NOMO-1 treated with DMSO at 0.1 percent for 48 hours (cell line): ENCODE results near the gene BCKDHA.

Experiments used
- DNase-seq: peaks from one replicate; lab custom pipeline; 2025; ENCODE audit not compliant: unreplicated experiment; lab: John Stamatoyannopoulos, UW

BCKDHA gene

DNA sequence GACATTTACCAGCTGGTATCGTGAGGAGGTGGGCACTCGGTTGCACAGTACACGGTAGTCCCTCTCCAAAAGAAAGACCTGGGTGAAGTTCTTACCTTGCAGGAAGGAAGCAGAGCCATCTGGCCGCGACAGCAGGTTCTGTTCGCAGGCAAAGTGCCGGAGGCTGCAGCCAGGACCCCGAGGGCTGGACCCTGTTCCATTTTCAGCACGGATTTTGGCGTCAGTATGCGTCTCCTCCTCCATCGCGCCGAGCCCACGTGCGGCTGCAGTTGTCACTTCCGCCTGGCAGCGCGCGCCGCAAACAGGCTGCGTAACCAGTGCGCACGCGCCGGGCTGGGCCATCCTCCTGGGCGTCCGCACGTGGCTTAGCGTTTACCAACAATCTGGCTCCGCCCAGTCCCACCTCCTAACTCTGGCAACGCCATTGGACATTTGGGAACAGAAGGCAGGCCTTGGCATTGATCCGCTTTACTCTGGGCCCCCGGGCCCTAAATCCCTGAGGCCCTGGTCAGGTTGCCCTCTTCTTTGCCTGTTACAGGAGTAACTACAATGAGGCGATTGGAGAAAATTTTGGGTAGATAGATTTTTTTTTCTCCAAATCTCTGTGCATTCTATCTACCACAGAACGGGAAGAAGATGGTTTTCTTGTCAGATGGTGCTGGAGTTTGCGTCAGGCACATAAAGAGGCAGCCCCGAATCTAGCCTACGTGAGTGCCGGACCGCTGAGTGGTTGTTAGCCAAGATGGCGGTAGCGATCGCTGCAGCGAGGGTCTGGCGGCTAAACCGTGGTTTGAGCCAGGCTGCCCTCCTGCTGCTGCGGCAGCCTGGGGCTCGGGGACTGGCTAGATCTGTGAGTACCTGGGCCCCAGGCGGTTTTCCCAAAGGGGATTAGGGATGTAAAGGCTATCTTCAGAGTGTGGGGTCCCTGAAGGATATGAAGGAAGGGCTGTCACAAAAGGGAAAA is at the start of gene BCKDHA, which contains the start of gene EXOSC5:
TSS of gene BCKDHA (plus strand) at position 733 of the 964 bp plus-strand sequence. CDS start at position 743, 10 bp downstream.
TSS of gene EXOSC5 (minus strand) at position 274 of the 964 bp plus-strand sequence. CDS start at position 243, 31 bp downstream.
- DNase-seq = peak; percentile 100

DNA sequence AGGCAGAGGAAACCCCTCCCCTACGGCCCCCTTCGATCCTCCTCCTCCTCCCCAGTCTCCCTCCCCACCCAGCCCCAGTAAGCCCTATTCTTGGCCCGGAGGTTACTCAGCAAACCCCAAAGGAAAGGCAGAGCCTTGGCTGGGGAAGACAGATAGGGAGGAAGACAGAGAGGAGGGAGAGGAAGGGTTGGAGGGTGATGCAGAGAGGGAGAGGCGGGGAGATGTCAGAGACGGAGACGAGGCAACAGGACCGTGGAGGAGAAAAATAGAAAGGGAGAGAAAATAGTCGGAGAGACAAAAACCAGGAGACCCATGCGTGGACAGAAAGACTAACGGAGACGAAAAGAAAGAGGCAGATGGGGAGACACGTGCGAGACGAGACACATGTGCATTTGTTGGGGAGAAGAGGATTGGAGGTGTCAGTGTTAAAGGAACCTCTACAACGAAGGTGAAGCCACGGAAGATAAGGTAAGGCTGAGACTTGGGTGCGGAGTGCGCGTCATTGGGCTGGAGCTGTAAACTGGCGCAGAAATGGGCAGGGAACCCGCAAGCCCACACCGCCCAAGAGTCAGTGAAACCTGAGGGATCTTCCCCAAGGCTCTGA is 46.8 kb upstream of the BCKDHA start:
- DNase-seq = no peak

DNA sequence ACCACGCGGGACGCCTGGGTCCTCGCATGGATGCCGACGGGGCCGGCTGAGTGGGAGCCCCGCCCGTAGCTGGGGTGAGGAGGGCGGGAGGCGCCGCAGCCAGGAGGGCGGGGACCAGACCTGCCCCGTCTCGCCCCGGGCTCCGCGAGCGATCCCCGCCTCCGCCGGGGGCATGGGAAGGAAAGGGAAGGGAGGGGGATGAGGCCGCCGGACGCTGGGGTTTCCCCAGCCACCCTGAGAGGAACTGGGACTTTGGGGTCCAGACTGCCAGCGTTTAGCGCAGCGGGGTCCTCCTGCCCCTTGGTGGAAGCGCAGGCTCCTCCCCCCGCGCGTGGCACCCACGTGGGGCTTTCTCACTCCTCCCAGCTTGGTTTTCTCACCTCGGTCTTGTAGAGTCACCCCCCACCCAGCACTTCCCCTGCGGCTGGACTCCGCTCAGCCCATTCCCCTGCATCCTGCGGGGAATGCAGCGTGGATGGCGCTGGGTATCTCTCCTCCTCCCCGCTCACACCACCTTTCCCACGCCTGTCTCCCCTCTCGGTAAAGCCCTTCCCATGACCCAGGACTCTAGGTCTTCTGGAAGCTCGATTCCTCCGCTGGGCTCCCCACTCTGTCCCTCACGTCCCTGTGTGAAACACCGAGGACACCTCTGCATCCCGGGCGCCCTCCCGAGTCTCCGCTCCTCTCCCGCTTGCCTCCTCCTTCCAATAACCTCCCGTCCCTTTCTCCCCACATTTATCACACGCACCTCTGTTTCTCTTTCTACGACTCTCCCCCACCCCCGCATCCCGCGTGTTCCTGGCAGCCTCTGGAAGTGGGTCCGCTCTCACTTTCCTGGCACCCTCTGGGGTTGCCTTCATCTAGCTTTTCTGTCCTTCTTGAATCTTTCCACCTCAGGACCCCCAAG is 46.0 kb upstream of the BCKDHA start:
- peak; percentile 66 for DNase-seq

DNA sequence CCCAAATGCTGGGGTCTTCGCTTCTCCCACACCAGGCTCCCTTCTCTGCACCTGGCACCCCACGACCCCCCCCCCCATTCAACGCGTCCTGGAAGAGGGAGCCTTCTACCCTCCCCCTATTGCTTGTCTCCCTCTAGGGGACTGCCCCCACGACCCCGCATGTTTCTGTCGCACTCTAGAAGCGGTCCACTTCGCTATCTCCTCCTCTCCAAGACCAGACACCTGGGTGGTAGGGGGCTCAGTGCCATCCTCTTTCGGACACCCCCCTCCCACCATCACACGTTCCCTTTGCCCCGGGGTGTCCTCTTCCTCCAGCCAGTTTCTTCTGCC is 45.4 kb upstream of the BCKDHA start:
- no peak for DNase-seq

DNA sequence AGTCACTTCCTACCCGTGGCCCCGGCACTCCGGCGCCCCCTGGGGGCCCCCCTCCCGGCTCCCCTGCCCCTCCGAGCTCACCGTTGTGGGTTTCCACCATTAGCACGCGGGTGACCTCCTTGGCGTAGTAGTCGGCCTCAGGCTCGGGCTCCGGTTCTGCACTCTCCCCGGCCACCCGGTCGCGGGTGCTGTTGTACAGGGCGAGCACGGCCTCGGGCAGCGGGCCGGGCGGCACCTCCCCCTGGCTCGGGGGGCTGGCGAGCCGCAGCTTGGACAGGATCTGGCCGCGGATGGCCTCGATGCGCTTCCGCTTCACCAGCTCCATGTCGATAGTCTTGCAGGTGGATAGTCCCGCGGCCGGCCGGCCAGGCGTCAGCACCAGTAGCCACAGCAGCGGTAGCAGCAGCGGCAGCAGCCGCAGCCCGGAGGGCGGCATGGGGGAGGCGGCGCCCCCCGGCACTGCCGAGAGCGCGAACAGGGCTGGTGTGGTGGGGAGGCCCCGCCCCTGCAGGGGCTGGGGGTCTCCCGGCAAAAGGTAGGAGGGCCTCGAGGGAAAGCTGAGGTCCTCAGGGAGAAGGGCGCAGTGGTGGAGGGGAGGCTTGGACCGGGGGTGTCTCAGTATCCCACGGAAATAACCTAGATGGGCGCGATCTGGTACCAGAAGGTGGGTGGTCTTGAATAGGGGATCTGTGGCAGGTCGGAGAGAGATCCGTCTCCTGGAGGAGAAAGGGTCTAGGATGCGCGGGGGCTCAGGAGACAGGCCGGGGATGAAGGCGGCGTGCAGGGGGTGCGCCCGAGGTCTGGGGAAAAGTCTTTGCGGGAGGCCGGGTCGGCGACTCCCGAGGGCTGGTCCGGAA is 44.8 kb upstream of the BCKDHA start:
- DNase-seq = peak; percentile 61

DNA sequence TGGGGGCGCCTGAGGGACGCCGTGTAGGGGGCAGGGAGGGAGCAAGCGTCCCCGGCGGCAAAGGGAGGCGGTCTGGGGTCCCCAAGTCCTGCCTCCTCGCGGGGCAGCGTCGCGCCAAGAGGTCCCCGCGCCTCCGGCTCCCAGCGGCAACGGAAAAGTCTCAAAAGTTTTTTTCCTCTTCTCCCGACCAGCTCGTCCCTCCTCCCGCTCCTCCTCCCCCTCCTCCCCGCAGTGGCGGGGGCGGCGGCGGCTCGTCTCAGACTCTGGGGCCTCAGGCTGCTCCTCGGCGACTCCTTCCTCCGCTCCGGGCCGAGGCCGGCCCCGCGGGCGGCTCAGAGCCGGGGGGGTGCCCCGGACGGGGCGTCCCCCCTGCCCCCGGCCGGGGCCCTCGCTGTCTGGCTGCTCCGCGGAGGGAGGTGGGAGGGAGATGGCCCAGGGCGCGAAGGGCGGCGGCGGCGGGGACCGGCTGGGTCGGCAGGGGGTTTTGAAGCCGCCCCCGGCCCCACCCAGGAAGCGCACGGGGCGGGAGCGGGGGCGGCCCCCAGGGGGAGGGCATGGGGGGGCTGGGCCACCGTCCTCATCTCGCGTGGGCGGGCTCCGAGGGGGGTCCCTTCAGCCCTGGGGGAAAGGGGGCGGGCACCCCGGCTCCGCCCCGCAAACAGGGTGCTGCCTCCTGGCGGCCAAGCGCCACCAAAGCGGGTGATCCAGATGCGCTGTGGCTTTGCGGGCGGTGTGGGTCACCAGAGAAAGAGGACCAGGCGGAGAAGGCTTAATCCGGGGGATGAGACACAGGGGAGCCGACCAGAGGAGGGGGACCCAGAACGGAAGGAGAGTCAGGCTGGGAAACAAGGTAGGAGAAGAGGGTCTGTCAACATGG is 43.9 kb upstream of the BCKDHA start, which contains the start of gene TGFB1:
TSS of gene TGFB1 (minus strand) at position 457 of the 877 bp plus-strand sequence. CDS start 878 bp downstream, outside the sequence.
- peak; percentile 75 for DNase-seq

DNA sequence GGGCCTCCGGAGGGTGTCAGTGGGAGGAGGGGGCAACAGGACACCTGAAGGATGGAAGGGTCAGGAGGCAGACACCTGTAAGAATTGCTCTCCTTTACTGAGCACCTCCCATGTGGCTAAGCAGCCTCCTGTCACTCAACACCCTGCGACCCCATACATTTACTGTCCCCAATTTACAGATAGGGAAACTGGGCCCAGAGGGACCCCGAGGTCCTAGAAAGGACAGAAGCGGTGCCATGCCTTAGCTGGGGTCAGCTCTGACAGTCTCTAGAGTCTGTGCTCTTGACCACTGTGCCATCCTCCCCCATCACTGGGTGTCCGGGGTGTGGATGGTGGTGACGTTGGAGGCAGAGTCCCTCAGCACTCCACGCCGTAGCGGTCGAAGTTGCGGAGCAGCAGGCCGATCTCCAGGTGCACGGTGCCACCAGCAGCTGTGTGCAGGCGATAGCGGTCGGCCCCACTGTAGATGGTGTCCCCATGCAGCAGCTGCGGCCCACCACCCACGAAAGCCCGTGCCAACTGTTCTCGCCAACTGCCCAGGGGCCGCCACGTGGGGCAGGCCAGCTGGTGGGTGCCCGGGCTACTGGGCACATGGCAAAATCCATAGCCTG is 43.2 kb upstream of the BCKDHA start:
- DNase-seq = no peak

DNA sequence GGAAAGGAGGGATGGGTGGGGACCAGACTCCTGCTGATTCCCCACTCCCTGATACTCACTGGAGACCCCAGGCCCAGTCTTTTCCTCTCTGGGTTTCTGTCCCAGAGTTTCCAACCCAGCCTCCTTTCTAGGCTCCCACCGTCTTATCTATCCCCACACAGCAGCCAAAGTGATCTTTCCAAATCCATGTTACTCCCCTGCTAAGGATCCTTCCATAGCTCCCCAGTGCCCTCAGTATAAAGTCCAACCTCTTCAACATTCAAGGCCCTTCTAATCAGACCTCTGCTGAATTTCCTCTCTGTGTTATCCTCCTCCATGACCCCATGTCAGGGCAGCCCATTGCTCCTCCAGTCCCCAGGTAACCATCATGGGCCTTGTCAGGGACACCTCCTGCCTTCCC is 42.6 kb upstream of the BCKDHA start:
- DNase-seq = no peak

DNA sequence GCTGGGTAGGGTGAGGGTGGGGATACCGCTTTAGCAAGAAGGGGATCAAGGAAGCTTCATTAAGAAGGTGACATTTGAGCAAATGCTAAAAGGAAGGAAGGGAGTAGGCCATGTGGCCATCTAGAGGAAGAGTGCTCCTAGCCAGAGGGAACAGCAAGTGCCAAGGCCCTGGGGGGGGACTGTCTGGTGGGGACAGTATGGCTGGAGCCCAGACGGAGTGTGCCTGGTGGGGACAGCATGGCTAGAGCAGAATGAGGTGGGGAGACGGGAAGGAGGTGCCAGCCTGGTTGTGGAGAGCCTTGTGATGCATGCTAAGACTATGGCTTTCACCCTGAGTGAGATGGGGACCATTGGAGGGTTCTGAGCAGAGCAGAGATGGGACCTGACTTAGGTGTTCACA is 41.8 kb upstream of the BCKDHA start:
- no peak for DNase-seq

DNA sequence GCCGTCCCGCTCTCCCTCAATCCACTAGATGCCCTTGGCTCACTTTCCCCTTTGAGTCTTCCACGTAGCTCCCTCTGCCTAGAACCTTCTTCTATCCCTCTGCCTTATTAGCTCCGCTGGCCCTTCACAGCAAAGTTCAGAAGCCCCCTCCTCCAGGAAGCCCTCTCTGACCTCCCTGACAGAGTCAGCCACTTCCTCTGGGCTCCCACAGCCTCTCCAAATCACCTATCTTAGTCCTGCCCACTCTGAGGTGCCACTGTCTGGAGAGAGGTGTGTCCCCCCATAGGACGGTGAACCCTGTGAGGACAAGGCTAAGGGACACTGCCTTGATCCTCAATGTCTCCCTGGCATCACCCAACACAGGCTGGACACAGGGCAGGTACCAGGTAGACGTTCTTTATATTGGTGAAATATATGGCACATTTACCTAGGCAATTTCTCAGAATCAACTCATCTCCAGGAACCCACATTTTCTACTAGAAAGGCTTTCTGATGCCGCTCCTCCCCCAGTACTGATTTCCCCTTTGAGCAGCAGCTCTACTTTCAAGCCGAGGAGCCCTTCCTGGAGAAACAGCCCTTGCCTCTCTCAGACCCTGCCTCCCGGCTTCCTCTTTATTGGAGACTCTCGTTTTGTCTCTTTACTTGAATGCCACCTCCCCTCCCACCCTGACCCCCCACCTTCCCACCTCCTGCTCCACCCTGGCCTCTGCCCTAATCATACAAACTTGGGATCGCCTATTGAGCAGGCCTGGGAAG is 40.5 kb upstream of the BCKDHA start:
- no peak for DNase-seq

DNA sequence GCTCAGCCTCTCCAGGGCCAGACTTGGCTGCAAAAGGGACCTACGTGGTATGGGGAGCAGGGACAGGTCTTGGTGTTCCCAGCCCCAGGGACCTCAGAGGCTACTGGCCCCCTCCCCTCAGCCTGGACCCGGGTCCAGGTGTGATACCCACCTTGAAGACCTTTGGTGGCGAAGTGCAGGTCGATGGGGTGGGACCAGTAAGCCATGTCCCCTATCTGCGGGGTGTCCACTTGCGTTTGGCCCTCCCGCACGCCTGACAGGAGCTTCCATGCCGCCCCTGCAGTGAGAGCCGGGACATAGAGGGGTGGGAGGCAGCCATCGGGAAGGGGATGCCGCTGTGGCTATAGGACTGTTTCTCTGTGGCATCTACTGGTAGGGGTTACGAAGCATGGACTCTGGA is 39.9 kb upstream of the BCKDHA start:
- DNase-seq = no peak

DNA sequence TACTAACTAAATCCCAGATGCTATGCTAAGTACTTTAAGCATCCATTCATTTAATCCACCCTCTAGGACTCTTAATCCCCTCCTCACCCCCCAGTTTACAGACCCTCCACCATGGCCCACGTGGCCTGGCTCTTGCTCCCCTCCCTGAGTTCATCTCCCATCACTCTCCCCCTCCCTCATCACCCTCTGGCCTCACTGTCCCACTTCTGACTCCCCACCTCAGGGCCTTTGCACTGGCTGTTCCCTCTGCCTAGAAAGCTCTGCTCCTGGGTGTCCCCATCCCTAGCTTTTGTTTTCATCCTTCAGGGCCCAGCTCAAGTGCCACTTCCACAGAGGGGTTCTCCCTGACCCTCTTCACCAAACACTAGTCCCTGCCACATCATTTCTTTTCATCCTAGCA is 37.9 kb upstream of the BCKDHA start:
- DNase-seq = no peak

DNA sequence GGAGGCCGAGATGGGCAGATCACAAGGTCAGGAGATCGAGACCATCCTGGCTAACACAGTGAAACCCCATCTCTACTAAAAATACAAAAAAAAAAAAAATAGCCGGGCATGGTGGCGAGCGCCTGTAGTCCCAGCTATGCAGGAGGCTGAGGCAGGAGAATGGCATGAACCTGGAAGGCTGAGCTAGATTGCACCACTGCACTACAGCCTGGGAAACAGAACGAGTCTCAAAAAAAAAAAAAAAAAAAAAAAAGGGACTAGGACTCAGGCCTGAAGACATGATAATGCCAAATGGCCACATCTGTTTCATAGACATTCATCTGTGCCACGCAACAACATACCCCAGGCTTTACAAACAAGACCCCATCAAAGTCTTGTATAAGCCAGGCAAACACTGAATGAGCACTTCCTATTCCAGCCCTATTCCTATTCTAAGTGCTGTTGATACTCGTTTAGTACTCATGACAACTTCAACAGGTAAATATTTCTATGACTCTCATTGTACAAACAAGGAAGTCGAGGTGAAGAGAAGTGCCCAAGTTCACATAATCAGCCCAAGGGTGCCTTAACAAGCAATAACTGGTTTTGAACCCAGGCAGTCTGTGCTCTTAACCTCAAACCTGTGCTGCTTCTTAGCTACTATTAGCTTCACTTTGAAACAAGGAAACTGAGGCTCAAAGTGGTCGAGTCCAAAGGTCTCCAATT is 35.3 kb upstream of the BCKDHA start:
- no peak for DNase-seq

DNA sequence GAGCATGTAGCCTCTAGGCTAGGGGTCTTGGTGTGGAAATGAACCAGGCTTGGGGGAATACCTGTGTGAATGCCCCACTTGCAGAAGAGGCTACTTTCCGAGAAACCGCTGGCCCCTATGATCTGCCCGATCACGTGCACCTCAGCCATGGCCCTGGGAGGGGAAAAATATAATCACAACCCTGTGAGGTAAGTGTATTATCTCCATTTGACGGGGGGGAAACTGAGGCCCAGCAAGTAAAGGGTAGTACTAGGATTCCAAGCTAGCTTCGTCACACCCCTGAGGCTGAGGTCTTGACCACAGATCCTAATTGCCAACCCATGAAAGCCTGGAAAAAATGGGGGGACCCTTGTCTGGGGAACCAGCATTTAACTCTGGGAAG is 34.3 kb upstream of the BCKDHA start:
- no peak for DNase-seq

DNA sequence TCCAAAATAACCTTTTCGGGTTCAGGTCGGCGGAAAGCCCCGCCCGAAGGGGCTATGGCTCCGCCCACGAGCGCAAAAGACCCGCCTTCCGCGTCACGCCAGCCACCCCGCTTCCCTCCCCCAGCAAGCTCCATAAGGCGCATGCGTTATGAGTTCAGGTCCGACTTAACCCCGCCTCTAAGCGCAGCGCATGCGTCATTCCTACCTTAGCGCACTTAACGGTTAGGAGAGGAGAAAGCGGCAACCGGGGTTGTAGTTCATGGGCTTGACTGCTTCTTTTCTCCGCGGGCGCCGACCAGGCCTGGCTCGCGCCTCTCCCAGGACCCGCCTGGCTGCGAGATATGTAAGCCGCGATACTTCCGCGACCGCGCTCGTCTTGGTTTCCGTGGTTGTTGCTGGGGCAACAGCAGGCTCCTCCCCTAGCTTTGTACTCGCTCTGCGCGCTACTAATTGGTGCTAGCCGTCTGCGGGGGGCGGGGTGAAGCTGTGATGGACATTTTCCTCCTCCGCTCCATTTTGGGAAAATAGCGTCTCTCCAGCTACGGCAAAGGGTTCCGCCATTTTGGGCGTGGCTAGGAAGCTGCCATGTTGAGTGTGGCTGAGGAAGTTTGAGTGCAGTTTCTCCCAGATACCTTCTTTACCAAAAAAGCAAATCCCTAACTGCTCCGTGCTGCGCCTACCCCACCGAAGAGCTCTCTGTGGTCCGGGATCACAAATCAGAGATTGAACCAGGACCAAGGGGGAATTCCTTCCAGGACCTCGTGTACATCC is 33.7 kb upstream of the BCKDHA start, which contains the start of gene B9D2:
TSS of gene B9D2 (minus strand) at position 397 of the 771 bp plus-strand sequence. CDS start 630 bp downstream, outside the sequence.
- peak; percentile 98 for DNase-seq

DNA sequence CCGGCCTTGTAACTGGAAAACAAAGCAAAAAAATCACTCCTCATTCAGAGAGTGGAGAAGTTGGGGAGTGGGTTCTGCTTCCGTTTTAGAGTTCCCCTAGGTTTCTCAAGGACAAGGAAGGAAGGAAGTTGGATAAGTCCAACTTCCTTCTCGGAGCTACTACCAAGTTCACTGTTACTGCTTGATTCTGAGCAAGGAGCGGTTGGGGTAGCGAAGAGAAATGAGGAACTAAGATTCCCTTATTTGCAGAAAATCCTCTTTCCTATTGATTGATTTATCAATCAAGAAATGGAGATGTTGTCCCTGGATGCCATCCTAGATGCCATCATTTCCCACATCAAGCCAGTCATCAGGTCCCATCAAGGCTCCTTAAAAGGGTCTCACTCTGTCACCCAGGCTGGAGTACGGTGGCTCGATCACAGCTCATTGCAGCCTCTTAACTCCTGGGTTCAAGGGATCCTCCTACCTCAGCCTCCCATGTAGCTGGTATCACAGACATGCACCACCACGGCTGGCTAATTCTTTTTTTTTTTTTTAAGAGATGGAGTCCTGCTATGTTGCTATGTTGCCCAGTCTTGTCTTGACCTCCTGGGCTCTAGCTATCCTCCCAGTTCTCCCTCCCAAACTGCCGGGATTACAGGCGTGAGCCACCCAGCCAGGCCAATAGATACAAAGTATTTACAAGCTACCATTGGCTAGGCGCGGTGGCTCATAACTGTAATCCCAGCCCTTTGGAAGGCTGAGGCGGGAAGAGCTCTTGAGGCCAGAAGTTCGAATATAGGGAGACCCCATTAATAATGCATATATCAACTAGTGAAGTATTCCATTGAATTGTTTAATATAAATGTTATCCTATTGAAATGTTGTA is 32.9 kb upstream of the BCKDHA start:
- peak; percentile 71 for DNase-seq
